Stimulated activated naive B cell treated with anti-CD40 and anti-IgM and Interleukin-4, amounts not matched to agents 10 μg/mL and 1 μg/mL and 100 μg/mL, for 72 hours (primary cell): Measurements from ENCODE around the gene ZNF512.
"Not testable (repeated sequence)": the region's sequence is repeated elsewhere in the genome, so short reads cannot be mapped to it uniquely, and the experiment has no call there.

Source experiments
- ATAC-seq, 2 donors: fragments of 150-1000 bp; cut with Tn5 transposase; replicated peaks; 2 replicates each; pipeline ENCODE4 v1.10.0; 2021; ENCODE audit warnings: moderate library complexity in 1 of 2
- DNase-seq: peaks from one replicate; pipeline ENCODE4 v3.0.0; 2021
- H3K27ac Mint-ChIP-seq: one replicate; pipeline ENCODE4 v1.8.0; 2022; ENCODE audit warnings: mild to moderate bottlenecking, mixed read lengths
- H3K27me3 Mint-ChIP-seq, 2 donors: one replicate each; pipeline ENCODE4 v1.8.0; 2022; ENCODE audit warnings: mixed read lengths in 2 of 2
- H3K36me3 Mint-ChIP-seq, 2 donors: one replicate each; pipeline ENCODE4 v1.8.0; 2022; ENCODE audit warnings: mixed read lengths in 2 of 2, mild to moderate bottlenecking in 1 of 2
- H3K4me1 Mint-ChIP-seq, 2 donors: one replicate each; pipeline ENCODE4 v1.8.0; 2022; ENCODE audit warnings: mixed read lengths in 2 of 2, mild to moderate bottlenecking in 1 of 2
- H3K4me3 Mint-ChIP-seq, 2 donors: one replicate each; pipeline ENCODE4 v1.8.0; 2022; ENCODE audit warnings: mild to moderate bottlenecking in 2 of 2, mixed read lengths in 2 of 2, moderate library complexity in 1 of 2
- H3K9me3 Mint-ChIP-seq, 2 donors: one replicate each; pipeline ENCODE4 v1.8.0; 2022; ENCODE audit warnings: mixed read lengths in 2 of 2, mild to moderate bottlenecking in 1 of 2

ZNF512 gene

GRCh38 chr2:27595412-27595811, 12.6 kb downstream of the ZNF512 start:
- H3K4me3 Mint-ChIP-seq, H3K27me3 Mint-ChIP-seq, ATAC-seq, DNase-seq: not testable (repeated sequence)
- H3K27ac Mint-ChIP-seq: peak overlapping the region; percentile 62
- H3K4me1 Mint-ChIP-seq: peaks cover 18 to 29% of the 10 kb centered on the region in 2 donors
- H3K9me3 Mint-ChIP-seq: peaks cover 5 to 17% of the 10 kb centered on the region in 2 donors
- H3K36me3 Mint-ChIP-seq: peaks cover 47 to 71% of the 10 kb centered on the region in 2 donors

GRCh38 chr2:27596627-27597026, 13.8 kb downstream of the ZNF512 start:
- H3K36me3 Mint-ChIP-seq: peaks cover 46 to 70% of the 10 kb centered on the region in 2 donors

GRCh38 chr2:27606611-27607010, 23.8 kb downstream of the ZNF512 start:
- no peak for ATAC-seq

More at GRCh38 chr2:27596627-27597026, 13.8 kb downstream of the ZNF512 start:
- Mint-ChIP-seq H3K4me1 (peaks cover 18 to 29% of the 10 kb centered on the region in 2 donors), H3K27ac (peak overlapping the region; percentile 73), H3K27me3 (no peaks in the 10 kb centered on the region), H3K4me3 (no peak overlapping the region), H3K9me3 (peaks cover 0 to 13% of the 10 kb centered on the region in 2 donors)
- no peak for DNase-seq
- ATAC-seq: no peak

GRCh38 chr2:27613985-27614384, 31.1 kb downstream of the ZNF512 start:
- Mint-ChIP-seq H3K27ac (no peak overlapping the region), H3K27me3 (no peaks in the 10 kb centered on the region), H3K9me3 (no peaks in the 10 kb centered on the region), H3K4me1 (peaks cover 0 to 2% of the 10 kb centered on the region in 2 donors), H3K4me3 (no peak overlapping the region), H3K36me3 (peaks cover 22 to 46% of the 10 kb centered on the region in 2 donors)
- DNase-seq: no peak
- ATAC-seq: no peak

More at GRCh38 chr2:27606611-27607010, 23.8 kb downstream of the ZNF512 start:
- Mint-ChIP-seq H3K27me3 (no peaks in the 10 kb centered on the region), H3K27ac (no peak overlapping the region), H3K4me3 (no peak overlapping the region), H3K36me3 (peaks cover 40 to 56% of the 10 kb centered on the region in 2 donors), H3K9me3 (no peaks in the 10 kb centered on the region), H3K4me1 (peaks cover 0 to 2% of the 10 kb centered on the region in 2 donors)
- no peak for DNase-seq

GRCh38 chr2:27615316-27615715, 32.5 kb downstream of the ZNF512 start:
- ATAC-seq (no peak), DNase-seq (no peak)
- no peaks in the 10 kb centered on the region for H3K27me3 Mint-ChIP-seq
- H3K4me3 Mint-ChIP-seq: no peak overlapping the region
- H3K36me3 Mint-ChIP-seq: peaks cover 27 to 52% of the 10 kb centered on the region in 2 donors
- H3K4me1 Mint-ChIP-seq: peaks cover 0 to 2% of the 10 kb centered on the region in 2 donors
- H3K9me3 Mint-ChIP-seq: no peaks in the 10 kb centered on the region
- H3K27ac Mint-ChIP-seq: no peak overlapping the region

- Mint-ChIP-seq H3K36me3 (peaks cover 40 to 55% of the 10 kb centered on the region in 2 donors), H3K27ac (no peak overlapping the region)
Measured at GRCh38 chr2:27621524-27621923, 38.7 kb downstream of the ZNF512 start.

GRCh38 chr2:27622921-27623384, 40.1 kb downstream of the ZNF512 start:
- no peaks in the 10 kb centered on the region for H3K9me3 Mint-ChIP-seq
- DNase-seq (no peak), ATAC-seq (no peak)
- peaks cover 9% of the 10 kb centered on the region in 2 donors for H3K4me1 Mint-ChIP-seq
- H3K27me3 Mint-ChIP-seq: no peaks in the 10 kb centered on the region
- no peak overlapping the region for H3K4me3 Mint-ChIP-seq
- H3K36me3 Mint-ChIP-seq: peaks cover 35 to 50% of the 10 kb centered on the region in 2 donors
- H3K27ac Mint-ChIP-seq: no peak overlapping the region

More at GRCh38 chr2:27621524-27621923, 38.7 kb downstream of the ZNF512 start:
- H3K27me3 Mint-ChIP-seq: no peaks in the 10 kb centered on the region
- H3K9me3 Mint-ChIP-seq: no peaks in the 10 kb centered on the region
- ATAC-seq (no peak), DNase-seq (no peak)
- H3K4me1 Mint-ChIP-seq: no peaks in the 10 kb centered on the region
- H3K4me3 Mint-ChIP-seq: no peak overlapping the region

- H3K4me1 Mint-ChIP-seq: peaks cover 9 to 10% of the 10 kb centered on the region in 2 donors
- H3K36me3 Mint-ChIP-seq: peaks cover 32 to 44% of the 10 kb centered on the region in 2 donors
- ATAC-seq (no peak), DNase-seq (no peak)
- H3K4me3 Mint-ChIP-seq: no peak overlapping the region
- H3K27me3 Mint-ChIP-seq: no peaks in the 10 kb centered on the region
- no peak overlapping the region for H3K27ac Mint-ChIP-seq
- H3K9me3 Mint-ChIP-seq: no peaks in the 10 kb centered on the region
Measured at GRCh38 chr2:27624943-27625342, 42.1 kb downstream of the ZNF512 start.

- H3K27ac Mint-ChIP-seq, H3K27me3 Mint-ChIP-seq, DNase-seq, H3K9me3 Mint-ChIP-seq, H3K4me3 Mint-ChIP-seq, ATAC-seq: not testable (repeated sequence)
- Mint-ChIP-seq H3K4me1 (peaks cover 9 to 12% of the 10 kb centered on the region in 2 donors), H3K36me3 (peaks cover 25 to 43% of the 10 kb centered on the region in 2 donors)
Measured at GRCh38 chr2:27626323-27626722, 43.5 kb downstream of the ZNF512 start.

- not testable (repeated sequence) for ATAC-seq, DNase-seq, H3K4me3 Mint-ChIP-seq, H3K27ac Mint-ChIP-seq, H3K9me3 Mint-ChIP-seq, H3K27me3 Mint-ChIP-seq
- Mint-ChIP-seq H3K36me3 (peaks cover 22 to 41% of the 10 kb centered on the region in 2 donors), H3K4me1 (peaks cover 9 to 12% of the 10 kb centered on the region in 2 donors)
Measured at GRCh38 chr2:27626921-27627320, 44.1 kb downstream of the ZNF512 start.

GRCh38 chr2:27627963-27628766, 45.3 kb downstream of the ZNF512 start:
- Mint-ChIP-seq H3K27ac (peak overlapping the region; percentile 53), H3K36me3 (peaks cover 18 to 37% of the 10 kb centered on the region in 2 donors), H3K4me3 (no peak overlapping the region), H3K9me3 (no peaks in the 10 kb centered on the region), H3K4me1 (peaks cover 9 to 15% of the 10 kb centered on the region in 2 donors), H3K27me3 (no peaks in the 10 kb centered on the region)
- no peak for DNase-seq
- peak; percentile 47 to 49 for ATAC-seq

- Mint-ChIP-seq H3K27me3 (no peaks in the 10 kb centered on the region), H3K4me1 (peaks cover 9 to 15% of the 10 kb centered on the region in 2 donors), H3K4me3 (no peak within 1 kb of the TSS), H3K27ac (peak within 1 kb of the TSS; percentile 53), H3K36me3 (peaks cover 16 to 39% of the 10 kb centered on the region in 2 donors), H3K9me3 (no peaks in the 10 kb centered on the region)
- peak; percentile 91 for DNase-seq
- peak; percentile 100 for ATAC-seq
Measured at GRCh38 chr2:27628767-27629709, 46.2 kb downstream of the ZNF512 start, which contains the start of the genes CCDC121 and GPN1. Gene CCDC121, minus strand, starts transcription at chr2:27629012. Its CDS starts 1,213 bp downstream, at chr2:27627799. Gene GPN1, plus strand, starts transcription at chr2:27629050. Its CDS starts 9 bp downstream, at chr2:27629059.

GRCh38 chr2:27630257-27630656, 47.4 kb downstream of the ZNF512 start:
- not testable (repeated sequence) for DNase-seq, ATAC-seq, H3K4me3 Mint-ChIP-seq, H3K9me3 Mint-ChIP-seq, H3K27me3 Mint-ChIP-seq, H3K27ac Mint-ChIP-seq
- Mint-ChIP-seq H3K36me3 (peaks cover 17 to 42% of the 10 kb centered on the region in 2 donors), H3K4me1 (peaks cover 9 to 15% of the 10 kb centered on the region in 2 donors)

- H3K36me3 Mint-ChIP-seq: peaks cover 40 to 58% of the 10 kb centered on the region in 2 donors
- peaks cover 5 to 10% of the 10 kb centered on the region in 2 donors for H3K4me1 Mint-ChIP-seq
- H3K27me3 Mint-ChIP-seq: no peaks in the 10 kb centered on the region
- ATAC-seq (no peak), DNase-seq (no peak)
- no peak overlapping the region for H3K4me3 Mint-ChIP-seq
- no peaks in the 10 kb centered on the region for H3K9me3 Mint-ChIP-seq
- no peak overlapping the region for H3K27ac Mint-ChIP-seq
Measured at GRCh38 chr2:27634291-27634690, 51.4 kb downstream of the ZNF512 start.
